ENCODE results near the gene AKAP12.

The AKAP12 gene

DNA sequence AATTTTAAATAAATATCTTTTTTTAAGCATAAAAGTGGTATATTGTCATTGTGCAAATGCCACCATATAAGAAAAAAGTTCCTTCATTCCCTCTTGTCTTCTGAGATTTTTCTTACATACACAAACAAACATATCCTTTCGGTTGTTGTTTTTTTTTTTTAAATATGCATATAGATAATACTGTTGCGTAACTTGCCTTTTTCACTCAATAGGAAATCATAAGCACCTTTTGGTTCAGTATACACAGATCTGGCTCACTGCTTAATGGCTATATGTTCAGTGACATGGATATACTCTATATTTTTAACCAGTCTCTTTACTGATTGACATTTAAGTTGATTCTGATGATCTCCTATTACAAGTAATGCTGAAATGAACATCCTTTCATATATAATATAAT, 40.1 kb downstream of the AKAP12 start:
- no peak for DNase-seq (ENCODE audit: low read depth)

DNA sequence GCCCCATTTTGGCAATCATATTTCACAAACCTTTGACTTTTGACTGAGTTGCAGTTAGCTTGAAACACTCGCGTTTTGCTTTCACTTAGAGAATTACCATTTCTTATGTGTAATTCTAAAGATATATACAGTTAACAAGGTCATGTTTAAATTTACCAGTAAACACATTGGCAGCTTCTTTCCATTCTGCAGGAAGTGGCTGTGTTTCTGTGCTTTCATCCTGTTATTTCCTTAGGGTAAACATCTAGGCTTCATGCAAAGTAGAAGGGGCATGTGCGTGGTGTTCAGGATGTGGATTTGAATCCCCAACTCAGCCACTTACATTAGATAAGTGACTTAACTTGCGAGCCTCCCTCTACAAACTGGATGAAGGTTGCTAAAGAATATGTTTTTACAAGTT, 41.1 kb downstream of the AKAP12 start:
- no peak for DNase-seq (ENCODE audit: low read depth)

- DNase-seq (ENCODE audit: low read depth): no peak
Observed at GRCh38 chr6:151284012-151284411, 44.2 kb downstream of the AKAP12 start.

GRCh38 chr6:151284548-151285017, 44.8 kb downstream of the AKAP12 start:
- DNase-seq (ENCODE audit: low read depth): no peak

GRCh38 chr6:151285122-151285521, 45.4 kb downstream of the AKAP12 start:
- DNase-seq (ENCODE audit: low read depth): peak; percentile 43

DNA sequence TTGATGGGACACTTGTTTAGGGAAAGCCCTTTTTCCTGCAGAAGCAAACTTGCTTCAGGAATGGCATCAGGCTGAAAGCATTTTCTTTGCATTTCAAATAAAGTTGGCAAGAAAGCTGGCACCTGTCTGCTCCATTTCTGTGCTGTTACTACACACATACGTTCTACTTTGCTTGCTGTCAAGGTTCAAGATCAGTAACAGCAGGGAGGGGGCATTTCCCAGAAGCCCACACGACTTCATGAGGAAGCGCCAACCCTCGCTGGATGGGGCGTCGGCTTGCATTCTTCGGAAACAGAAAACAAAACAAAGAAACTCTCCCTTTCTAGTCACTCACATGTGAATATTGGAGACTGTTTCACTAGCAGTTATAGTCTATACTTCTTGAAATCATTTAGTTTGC, 46.4 kb downstream of the AKAP12 start:
- no peak for DNase-seq (ENCODE audit: low read depth)

- no peak for DNase-seq (ENCODE audit: low read depth)
Observed at GRCh38 chr6:151288712-151289398, 49.1 kb downstream of the AKAP12 start.

DNA sequence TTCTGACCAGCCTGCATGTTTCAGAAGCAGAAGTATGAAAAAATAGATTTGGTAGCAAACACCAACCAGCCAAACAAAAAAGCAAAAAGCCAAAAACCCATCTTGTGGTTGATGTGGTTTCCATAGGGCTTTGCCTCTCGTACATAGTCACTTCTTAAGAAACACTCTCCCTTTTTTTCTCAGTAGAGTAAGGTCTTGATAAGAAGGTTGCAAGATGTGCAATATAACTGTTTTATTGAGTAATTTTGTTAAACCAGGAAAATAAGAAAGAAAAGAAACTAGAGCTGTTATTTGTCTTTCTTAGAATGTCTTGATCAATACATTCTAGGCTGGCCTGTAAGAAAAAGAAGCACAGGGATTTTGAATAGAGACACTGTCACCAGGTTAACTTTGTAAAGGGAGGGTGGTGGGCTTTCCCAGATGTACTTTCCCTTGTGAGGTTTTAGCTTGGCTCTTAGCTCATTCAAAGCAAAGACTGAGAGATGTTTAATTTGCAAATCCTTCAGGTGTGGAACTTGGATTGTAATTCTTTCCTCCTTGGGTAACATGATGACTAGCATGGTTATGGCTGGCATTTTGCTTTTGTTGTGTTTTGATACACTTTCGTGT, 49.7 kb downstream of the AKAP12 start:
- no peak for DNase-seq (ENCODE audit: low read depth)

GRCh38 chr6:151290877-151291721, 51.3 kb downstream of the AKAP12 start:
- DNase-seq (ENCODE audit: low read depth): no peak

DNA sequence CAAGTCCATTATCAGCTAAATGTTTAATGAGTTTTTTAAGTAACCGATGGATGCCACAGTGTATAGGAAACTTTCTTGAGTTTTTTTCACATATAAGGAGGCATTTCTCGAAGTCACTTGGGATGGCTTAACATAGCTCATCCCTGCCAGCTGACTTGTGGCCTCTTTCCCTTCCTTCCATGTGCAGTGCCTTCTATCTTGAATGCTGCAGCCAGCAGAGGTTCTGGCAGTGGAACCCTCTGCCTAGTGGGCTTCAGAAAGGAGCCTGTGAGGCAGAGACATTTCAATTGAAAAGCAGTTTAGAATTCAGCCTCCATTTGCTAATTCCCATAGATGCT, 51.9 kb downstream of the AKAP12 start:
- DNase-seq (ENCODE audit: low read depth): no peak

DNA sequence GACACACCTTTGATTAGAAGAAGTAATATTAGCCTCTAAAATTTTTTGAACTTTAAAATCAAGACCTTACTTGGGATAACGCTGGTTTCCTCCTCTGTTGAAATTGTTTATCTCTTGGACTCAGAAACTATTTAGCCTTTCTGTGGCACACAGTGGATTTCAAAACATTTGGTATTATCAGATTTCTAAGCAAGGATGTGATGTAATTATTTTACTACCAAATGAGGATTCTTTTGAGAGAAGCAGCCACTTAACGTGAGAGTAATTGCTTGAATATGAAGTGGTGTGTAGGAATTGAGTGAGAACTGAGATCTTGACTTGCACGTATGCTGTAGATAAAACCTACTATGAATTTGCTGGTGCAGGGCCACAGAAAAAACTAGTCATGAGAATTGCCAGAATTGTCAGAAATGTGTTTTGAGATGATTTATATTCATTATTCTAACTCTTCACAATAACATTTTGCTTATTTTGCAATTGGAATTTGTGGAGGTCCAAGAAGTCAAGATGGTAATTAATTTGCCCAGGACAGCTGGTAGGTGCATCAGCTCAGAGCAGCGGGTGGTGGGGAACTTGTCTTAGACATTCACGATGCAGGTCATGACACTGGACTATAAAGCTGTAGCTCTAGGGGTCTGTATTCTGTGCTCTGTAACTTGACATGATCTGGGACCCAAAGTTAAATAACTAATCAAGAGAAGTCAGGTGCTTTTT, 53.4 kb downstream of the AKAP12 start:
- peak; percentile 36 for DNase-seq (ENCODE audit: low read depth)

GRCh38 chr6:151293688-151294016, 53.9 kb downstream of the AKAP12 start:
- DNase-seq (ENCODE audit: low read depth): no peak

GRCh38 chr6:151294561-151295101, 54.9 kb downstream of the AKAP12 start:
- DNase-seq (ENCODE audit: low read depth): no peak

DNA sequence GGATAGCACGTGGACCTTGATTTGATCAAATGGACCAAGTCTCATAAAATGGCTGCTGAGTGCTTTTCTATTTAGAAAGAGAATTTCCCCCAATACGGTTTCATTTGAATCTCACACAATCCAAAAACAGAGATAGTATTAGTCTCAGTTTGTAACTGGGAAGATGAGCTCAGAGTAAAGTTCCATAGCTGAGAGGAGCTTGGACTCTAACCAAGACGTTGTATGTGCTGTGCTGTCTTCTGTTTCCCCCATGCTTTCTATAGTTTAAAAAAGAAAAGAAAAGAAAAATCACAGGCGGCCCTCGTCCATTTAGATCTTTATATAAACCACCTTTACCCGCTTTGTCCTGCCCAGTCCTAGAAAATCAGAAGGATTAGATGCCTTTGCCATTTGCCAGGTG, 58.1 kb downstream of the AKAP12 start:
- no peak for DNase-seq (ENCODE audit: low read depth)

DNA sequence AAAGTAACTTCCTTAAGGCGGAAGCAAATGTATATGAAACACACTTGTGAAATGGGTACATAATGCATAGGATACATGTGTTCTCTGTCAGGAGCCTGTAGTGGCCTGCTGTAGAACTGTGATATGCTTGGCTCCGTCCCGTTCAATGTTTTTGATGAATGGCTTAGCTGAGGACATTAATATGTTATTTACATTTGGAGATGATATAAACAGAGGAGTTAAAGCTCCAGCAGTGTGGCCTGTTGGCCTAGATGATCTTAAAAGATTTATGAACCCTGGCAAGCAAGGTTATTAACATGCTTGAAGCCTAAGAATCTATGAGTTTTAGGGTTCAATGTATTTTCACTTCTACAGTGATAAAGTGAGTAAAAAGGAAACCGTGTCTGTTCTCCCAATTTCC, 59.2 kb downstream of the AKAP12 start:
- no peak for DNase-seq (ENCODE audit: low read depth)

GRCh38 chr6:151300267-151300991, 60.7 kb downstream of the AKAP12 start:
- DNase-seq (ENCODE audit: low read depth): no peak

DNA sequence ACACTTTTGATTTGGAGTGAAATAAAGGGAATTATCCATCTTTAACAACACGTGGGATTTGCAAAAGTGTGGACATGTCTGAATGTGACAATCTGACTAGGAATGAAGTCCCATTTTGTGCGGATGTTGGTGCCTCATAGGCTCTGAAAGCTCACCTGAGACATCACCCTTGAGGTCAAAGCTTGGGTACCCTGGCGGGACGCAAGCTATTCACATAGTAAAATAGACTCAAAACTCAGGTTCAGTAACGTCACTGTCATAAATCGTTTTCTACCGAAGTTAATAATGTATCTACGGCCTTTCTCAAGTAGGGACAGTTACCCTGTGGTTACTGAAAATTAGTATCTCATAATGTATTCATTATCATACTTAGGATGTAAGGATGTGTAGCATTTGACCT, 61.8 kb downstream of the AKAP12 start:
- no peak for DNase-seq (ENCODE audit: low read depth)

DNA sequence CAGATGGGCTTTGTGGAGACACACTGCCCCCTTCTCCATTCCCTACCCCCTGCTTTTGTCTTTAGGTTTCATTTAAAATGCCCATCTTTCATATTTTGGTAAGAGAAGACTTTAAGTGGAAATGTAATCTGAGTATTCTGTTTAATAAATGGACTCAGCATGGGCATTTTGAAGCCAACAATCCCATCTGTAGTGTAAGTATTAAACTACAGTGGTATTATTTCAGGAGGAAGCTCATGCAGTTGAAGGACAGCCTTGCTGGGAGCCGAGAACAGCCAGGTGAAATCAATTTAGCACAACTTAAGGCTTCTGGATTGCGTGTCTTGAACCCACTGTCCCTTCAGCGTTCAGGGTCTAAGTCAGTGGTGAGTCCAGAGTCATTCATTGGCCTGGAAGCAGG, 63.5 kb downstream of the AKAP12 start:
- DNase-seq (ENCODE audit: low read depth): no peak

DNA sequence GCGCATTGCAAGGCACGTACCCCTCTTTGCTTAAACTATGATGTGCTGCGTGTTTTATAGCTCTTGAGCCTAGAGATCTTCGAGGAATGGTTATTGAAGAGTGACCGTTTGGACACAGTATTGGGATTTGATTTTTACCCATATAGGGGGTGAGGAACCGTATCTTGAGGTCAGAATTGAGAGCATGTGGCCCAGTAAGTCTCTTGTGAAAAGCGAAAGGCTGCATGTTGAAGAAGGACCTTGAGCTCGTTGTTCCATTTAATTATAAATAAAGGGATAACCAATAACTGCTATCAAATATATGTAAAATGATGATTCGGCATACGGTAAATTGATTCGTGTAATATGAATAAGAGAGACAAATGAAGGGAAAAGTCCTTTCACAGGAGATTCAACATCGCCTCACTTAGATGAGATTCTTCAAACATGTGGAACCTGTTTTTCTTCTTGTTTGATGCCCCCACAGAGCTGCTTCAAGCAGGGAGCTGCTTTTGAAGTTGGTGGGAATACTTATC, 66.6 kb downstream of the AKAP12 start:
- no peak for DNase-seq (ENCODE audit: low read depth)

- DNase-seq (ENCODE audit: low read depth): no peak
Observed at GRCh38 chr6:151307501-151307900, 67.7 kb downstream of the AKAP12 start.

DNA sequence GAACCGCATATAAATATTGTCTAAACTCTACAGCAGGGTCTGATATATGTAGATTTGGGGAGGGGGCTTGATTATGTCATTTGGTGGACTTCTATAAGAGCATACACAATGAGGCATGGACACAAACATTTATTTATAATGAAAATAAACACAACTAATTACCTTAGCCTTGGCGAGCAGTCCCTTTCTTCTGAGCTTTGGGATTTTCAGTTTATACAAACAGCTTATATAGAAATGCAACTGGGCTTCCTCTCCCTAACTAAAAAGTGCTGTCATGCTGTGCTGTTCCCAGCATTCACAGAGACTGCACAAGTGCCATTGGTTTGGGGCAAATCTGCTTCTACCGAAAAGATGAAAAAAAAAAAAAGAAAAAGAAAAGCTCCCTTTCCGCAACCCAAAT, 69.9 kb downstream of the AKAP12 start:
- DNase-seq (ENCODE audit: low read depth): no peak
